H1 (cell line): ENCODE data around the gene ARHGAP24. TPM values are rescaled to one million over a fixed set of nuclear protein-coding genes. Genes with fewer than 3 reads are reported as not detected.

Experiments
- ATF2 ChIP-seq: IDR thresholded peaks from 2 replicates; pipeline ENCODE4 v1.6.1; 2012; ENCODE audit warnings: low read length, inconsistent platforms
- polyA plus RNA-seq, 7 experiments: library from polyadenylated mRNA; depleted of rRNA in 3 of 7; stranded (reverse) in 5 of 7; unstranded in 2 of 7; fragments of >200 nt in 5 of 7; fragments of 200-250 nt in 2 of 7; gene quantifications; 1 replicate in 5 of 7; 2 replicates in 1 of 7; 4 replicates in 1 of 7; pipeline versions ENCODE4 v1.2.1 to v1.2.3, GENCODE V29; 2011 to 2013; ENCODE audit warnings: missing spikeins in 2 of 7, mixed read lengths in 2 of 7
- total RNA-seq: library from RNA; stranded (reverse); fragmentation: NEBNext Ultra II Directional; extraction: Animal tissue kit (Norgen Biotek cat#: 25700); gene quantifications from 2 replicates; pipeline ENCODE4 v1.2.1, GENCODE V29; 2021

ARHGAP24 gene
- total and polyA plus RNA-seq, 2 of the 8 experiments (the other 6 are each of a cell fraction or from before 2014, with no cell fraction given): 0.08 to 0.50 TPM

GRCh38 chr4:85783483-85783882 lies 308.5 kb downstream of the ARHGAP24 start (continued):
- no peak for TF ChIP-seq ATF2
